ENCODE measurements around the gene AUH.

The AUH gene

GRCh38 chr9:91289244-91289643, 72.5 kb downstream of the AUH start:
- DNase-seq, result peak in 1 of 2 experiments; percentile 6

GRCh38 chr9:91285729-91286353, 75.9 kb downstream of the AUH start:
- DNase-seq, result no peak

GRCh38 chr9:91282292-91282691, 79.4 kb downstream of the AUH start:
- no peak for DNase-seq

- no peak for DNase-seq
Observed at GRCh38 chr9:91279296-91280204, 82.2 kb downstream of the AUH start.

- no peak for DNase-seq
Observed at GRCh38 chr9:91276513-91276912, 85.2 kb downstream of the AUH start.

- DNase-seq, result no peak
Observed at GRCh38 chr9:91275655-91276054, 86.1 kb downstream of the AUH start.

GRCh38 chr9:91274949-91275492, 86.7 kb downstream of the AUH start:
- DNase-seq, result no peak

GRCh38 chr9:91273853-91274552, 87.7 kb downstream of the AUH start:
- no peak for DNase-seq

- DNase-seq, result no peak
Observed at GRCh38 chr9:91271156-91271555, 90.6 kb downstream of the AUH start.

GRCh38 chr9:91269907-91270491, 91.7 kb downstream of the AUH start:
- no peak for DNase-seq

- no peak for DNase-seq
Observed at GRCh38 chr9:91266448-91266847, 95.3 kb downstream of the AUH start.

GRCh38 chr9:91265514-91265913, 96.2 kb downstream of the AUH start:
- DNase-seq, result no peak

- no peak for DNase-seq
Observed at GRCh38 chr9:91261417-91261816, 100.3 kb downstream of the AUH start.

GRCh38 chr9:91259162-91259561, 102.6 kb downstream of the AUH start:
- DNase-seq, result no peak

- peak in 1 of 2 experiments; percentile 17 for DNase-seq
Observed at GRCh38 chr9:91258451-91258850, 103.3 kb downstream of the AUH start.

GRCh38 chr9:91256235-91256634, 105.5 kb downstream of the AUH start:
- DNase-seq, result no peak

GRCh38 chr9:91255327-91255726, 106.4 kb downstream of the AUH start:
- no peak for DNase-seq

GRCh38 chr9:91253488-91253887, 108.2 kb downstream of the AUH start:
- no peak for DNase-seq

GRCh38 chr9:91248707-91249106, 113.0 kb downstream of the AUH start:
- DNase-seq, result no peak

- DNase-seq, result no peak
Observed at GRCh38 chr9:91247278-91247677, 114.4 kb downstream of the AUH start.

GRCh38 chr9:91246846-91247245, 114.9 kb downstream of the AUH start:
- no peak for DNase-seq

GRCh38 chr9:91245431-91246313, 116.0 kb downstream of the AUH start:
- DNase-seq, result no peak

Data from Kasumi-1 (cell line).